ENCODE measurements around the gene NBPF12. TPM values are rescaled to one million over a fixed set of nuclear protein-coding genes. Genes with fewer than 3 reads are reported as not detected.

The NBPF12 gene, protein sequence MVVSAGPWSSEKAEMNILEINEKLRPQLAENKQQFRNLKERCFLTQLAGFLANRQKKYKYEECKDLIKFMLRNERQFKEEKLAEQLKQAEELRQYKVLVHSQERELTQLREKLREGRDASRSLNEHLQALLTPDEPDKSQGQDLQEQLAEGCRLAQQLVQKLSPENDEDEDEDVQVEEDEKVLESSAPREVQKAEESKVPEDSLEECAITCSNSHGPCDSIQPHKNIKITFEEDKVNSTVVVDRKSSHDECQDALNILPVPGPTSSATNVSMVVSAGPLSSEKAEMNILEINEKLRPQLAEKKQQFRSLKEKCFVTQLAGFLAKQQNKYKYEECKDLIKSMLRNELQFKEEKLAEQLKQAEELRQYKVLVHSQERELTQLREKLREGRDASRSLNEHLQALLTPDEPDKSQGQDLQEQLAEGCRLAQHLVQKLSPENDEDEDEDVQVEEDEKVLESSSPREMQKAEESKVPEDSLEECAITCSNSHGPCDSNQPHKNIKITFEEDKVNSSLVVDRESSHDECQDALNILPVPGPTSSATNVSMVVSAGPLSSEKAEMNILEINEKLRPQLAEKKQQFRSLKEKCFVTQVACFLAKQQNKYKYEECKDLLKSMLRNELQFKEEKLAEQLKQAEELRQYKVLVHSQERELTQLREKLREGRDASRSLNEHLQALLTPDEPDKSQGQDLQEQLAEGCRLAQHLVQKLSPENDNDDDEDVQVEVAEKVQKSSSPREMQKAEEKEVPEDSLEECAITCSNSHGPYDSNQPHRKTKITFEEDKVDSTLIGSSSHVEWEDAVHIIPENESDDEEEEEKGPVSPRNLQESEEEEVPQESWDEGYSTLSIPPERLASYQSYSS (N-terminal part only)
- 4.8 and 6.9 TPM in 2 replicates for total RNA-seq

DNA sequence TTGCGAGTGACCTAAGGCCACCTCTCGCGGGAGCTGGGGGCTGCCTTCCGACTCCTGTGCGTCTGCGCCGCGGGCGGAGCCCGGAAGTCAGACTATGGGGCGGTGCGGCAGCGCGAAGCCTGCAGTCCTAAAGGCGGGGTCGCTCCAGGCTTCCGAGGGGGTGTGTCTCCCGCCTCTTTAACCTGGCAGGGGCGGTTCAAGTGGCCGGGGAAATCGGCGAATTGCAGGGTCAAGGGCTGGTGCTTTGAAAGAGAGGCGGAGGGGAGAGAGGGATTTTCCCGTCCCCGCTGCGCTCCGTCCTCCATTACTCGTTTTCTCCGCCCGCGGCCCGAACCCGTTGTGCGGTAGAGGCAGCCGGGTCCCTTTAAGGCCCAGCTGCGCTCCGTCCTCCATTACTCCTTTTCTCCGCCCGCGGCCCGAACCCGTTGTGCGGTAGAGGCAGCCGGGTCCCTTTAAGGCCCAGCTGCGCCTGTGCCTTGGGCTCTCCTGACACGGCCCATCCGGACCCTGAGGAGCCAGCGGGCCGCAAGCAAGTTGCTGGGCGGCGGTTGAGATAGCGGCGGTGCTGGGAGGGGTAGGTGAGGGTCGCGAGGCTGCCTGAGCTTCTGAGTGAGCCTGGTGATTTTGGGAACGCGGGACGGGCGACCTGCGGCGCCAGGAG lies at the start of gene NBPF12:
TSS of gene NBPF12 (plus strand) at position 83 of the 661 bp plus-strand sequence. CDS start 21,820 bp downstream, outside the sequence.

Other genes with a start within 250 kb of the NBPF12 start
- 6.7 and 9.6 TPM in 2 replicates for gene PRKAB2, start 234.1 kb downstream of the NBPF12 start, total RNA-seq